ENCODE data around the gene ANO7. TPM values are rescaled to one million over a fixed set of nuclear protein-coding genes. Genes with fewer than 3 reads are reported as not detected.
A peak's percentile ranks its signal among the peaks of the same experiment; 100 is the strongest.

ANO7 gene, protein sequence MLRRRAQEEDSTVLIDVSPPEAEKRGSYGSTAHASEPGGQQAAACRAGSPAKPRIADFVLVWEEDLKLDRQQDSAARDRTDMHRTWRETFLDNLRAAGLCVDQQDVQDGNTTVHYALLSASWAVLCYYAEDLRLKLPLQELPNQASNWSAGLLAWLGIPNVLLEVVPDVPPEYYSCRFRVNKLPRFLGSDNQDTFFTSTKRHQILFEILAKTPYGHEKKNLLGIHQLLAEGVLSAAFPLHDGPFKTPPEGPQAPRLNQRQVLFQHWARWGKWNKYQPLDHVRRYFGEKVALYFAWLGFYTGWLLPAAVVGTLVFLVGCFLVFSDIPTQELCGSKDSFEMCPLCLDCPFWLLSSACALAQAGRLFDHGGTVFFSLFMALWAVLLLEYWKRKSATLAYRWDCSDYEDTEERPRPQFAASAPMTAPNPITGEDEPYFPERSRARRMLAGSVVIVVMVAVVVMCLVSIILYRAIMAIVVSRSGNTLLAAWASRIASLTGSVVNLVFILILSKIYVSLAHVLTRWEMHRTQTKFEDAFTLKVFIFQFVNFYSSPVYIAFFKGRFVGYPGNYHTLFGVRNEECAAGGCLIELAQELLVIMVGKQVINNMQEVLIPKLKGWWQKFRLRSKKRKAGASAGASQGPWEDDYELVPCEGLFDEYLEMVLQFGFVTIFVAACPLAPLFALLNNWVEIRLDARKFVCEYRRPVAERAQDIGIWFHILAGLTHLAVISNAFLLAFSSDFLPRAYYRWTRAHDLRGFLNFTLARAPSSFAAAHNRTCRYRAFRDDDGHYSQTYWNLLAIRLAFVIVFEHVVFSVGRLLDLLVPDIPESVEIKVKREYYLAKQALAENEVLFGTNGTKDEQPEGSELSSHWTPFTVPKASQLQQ
- total RNA-seq = 1 to 10 TPM in 7 of 9 donors, under 1 TPM in 2; 0.67 to 3.0 (median 1.8) TPM
- under 1 TPM; 0.69 to 0.91 TPM for polyA plus RNA-seq
- long read RNA-seq, donor 1, partial matches to known transcripts = 0 of 1 reads
- long read RNA-seq, donor 1, other reads (novel, unspliced or antisense) = 1 of 1 reads
- long read RNA-seq, donor 2, partial matches to known transcripts = 1 of 5 reads
- long read RNA-seq, donor 2, other reads (novel, unspliced or antisense) = 4 of 5 reads
- long read RNA-seq, donor 3, partial matches to known transcripts = 1 of 1 reads
- long read RNA-seq, donor 3, other reads (novel, unspliced or antisense) = 0 of 1 reads

DNA sequence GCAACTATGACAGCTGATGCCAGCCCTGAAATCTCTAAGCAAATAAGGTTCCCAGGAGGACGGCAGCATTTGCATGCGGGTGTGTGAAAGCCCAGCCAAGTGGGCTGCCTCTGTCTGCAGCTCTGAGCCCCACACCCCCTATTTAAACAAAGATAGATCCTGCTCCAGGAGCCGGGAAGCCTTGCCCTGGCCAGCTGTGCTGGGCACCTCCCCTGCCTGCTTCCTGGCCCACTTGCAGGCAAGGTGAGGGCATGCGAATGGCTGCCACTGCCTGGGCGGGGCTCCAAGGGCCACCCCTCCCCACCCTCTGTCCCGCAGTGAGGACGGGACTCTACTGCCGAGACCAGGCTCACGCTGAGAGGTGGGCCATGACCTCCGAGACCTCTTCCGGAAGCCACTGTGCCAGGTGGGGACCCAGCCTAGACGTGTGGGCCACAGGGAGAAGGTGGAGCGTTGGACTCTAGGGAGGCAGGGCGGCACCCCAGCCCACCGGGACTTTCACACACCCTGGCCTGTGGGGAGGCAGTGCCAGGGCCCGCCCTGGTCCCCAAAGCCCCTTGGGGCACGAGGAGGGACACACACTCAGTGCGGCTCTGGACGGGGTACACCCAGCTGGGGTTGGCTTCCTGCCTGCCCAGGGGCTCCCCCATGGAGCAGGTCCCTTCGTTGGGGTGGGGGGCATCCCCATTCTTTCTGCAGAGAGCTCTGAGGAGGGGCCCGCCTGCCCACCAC, at the start of gene ANO7:
Gene ANO7, plus strand, starts transcription at position 317 of the 732 bp plus-strand sequence. CDS start 1,387 bp downstream, outside the sequence.
- intact Hi-C loops (cut with DNase I) = no loop called here
- peak in 1 of 4 donors; percentile 18 for ATAC-seq

DNA sequence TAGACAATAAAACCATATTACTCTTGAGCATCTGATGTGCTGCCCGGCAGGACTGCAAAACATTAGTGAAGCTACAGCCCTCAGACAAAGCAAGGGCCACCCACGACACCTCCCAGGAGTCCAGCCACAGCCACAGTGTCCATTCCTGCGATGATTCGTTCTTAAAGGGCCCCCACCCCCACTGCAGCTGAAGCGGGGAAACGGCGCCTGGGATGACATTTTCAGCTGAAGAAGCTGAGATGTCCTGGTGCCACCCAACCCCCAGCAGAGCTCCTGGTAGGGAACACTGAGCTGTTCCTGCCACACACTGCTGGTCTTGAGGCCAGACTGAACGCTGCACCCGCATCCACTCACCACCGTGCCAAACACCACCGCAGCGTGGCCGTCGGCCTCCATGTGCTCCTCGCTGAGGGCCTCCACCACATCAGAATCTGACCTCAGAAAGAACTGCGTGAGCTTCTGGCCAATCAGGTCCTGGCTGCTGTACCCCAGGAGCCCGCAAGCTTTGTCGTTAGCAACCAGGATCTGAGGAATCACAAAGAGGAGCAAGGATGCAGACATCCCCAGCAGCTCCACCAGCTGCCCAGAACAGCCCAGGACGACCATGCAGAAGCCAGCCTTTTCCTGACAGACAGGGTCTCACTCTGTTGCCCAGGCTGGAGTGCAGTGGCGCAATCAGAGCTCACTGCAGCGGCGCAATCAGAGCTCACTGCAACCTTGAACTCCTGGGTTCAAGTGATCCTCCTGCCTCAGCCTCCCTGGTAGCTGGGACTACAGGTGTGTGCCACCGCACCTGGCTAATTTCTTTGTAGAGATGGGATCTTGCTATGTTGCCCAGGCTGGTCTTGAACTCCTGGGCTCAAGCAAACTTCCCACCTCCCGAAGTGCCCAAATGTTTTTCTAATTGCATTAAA, 48.7 kb upstream of the ANO7 start:
- WGBS, 4 donors = 94 to 96% (median 95%) methylated on average over 23 to 24 of the region's 24 CpGs
- H3K4me1 ChIP-seq = no peaks in the 10 kb centered on the region
- no peak overlapping the region for H3K27ac ChIP-seq
- no peaks in the 10 kb centered on the region for H3K9me3 ChIP-seq
- TF ChIP-seq POLR2A (IDR thresholded peaks at IDR 0.05) = no peak
- TF ChIP-seq, protein P1, sequence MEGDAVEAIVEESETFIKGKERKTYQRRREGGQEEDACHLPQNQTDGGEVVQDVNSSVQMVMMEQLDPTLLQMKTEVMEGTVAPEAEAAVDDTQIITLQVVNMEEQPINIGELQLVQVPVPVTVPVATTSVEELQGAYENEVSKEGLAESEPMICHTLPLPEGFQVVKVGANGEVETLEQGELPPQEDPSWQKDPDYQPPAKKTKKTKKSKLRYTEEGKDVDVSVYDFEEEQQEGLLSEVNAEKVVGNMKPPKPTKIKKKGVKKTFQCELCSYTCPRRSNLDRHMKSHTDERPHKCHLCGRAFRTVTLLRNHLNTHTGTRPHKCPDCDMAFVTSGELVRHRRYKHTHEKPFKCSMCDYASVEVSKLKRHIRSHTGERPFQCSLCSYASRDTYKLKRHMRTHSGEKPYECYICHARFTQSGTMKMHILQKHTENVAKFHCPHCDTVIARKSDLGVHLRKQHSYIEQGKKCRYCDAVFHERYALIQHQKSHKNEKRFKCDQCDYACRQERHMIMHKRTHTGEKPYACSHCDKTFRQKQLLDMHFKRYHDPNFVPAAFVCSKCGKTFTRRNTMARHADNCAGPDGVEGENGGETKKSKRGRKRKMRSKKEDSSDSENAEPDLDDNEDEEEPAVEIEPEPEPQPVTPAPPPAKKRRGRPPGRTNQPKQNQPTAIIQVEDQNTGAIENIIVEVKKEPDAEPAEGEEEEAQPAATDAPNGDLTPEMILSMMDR (IDR thresholded peaks at IDR 0.05) = no peak
- intact Hi-C loops (cut with DNase I) = no loop called here
- no peaks in the 10 kb centered on the region for H3K27me3 ChIP-seq
- H3K4me3 ChIP-seq = no peak overlapping the region
- ATAC-seq = no peak
- peaks cover 0 to 12% (median 0%) of the 10 kb centered on the region in 9 donors for H3K36me3 ChIP-seq
- DNase-seq = no peak

More for the DNA sequence above, at the start of gene ANO7:
- H3K27ac ChIP-seq = no peak within 1 kb of the TSS
- no peak for TF ChIP-seq POLR2A (IDR thresholded peaks at IDR 0.05)
- TF ChIP-seq, protein P1 (IDR thresholded peaks at IDR 0.05) = no peak
- no peaks in the 10 kb centered on the region for H3K4me1 ChIP-seq
- H3K27me3 ChIP-seq = no peaks in the 10 kb centered on the region
- H3K4me3 ChIP-seq = no peak within 1 kb of the TSS
- DNase-seq = no peak
- H3K9me3 ChIP-seq = no peaks in the 10 kb centered on the region
- H3K36me3 ChIP-seq = peaks cover 0 to 4% (median 1%) of the 10 kb centered on the region in 9 donors
- WGBS, 4 donors = 65 to 82% (median 72%) methylated on average over 11 to 21 of the region's 21 CpGs; no CpG with 5 or more reads in 1 of the 4 donors

DNA sequence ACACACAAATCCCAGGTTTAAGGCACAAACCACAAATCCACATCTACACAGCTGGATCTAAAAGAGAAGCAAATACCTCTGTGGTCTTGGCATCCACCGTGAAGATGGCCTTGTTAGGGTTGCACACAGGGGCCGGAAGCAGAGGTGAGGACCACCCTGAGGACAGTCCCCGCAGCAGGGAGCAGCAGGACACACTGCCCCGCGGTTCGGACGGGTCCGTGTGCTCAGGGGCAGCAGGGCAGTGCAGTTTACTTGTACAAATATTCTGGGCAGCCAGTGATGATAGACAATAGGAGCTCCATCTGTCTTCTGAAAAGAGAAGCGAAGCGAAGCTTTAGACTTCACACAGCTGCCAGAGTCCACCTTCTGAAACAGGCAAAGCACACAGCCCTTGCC, 48.0 kb upstream of the ANO7 start:
- TF ChIP-seq POLR2A (IDR thresholded peaks at IDR 0.05) = no peak
- H3K4me3 ChIP-seq = no peak overlapping the region
- peaks cover 0 to 12% (median 0%) of the 10 kb centered on the region in 9 donors for H3K36me3 ChIP-seq
- intact Hi-C loops (cut with DNase I) = no loop called here
- 94 to 98% (median 96%) methylated on average over 10 of the region's 10 CpGs for WGBS, 4 donors
- DNase-seq (no peak), ATAC-seq (no peak)
- H3K27me3 ChIP-seq = no peaks in the 10 kb centered on the region
- no peak overlapping the region for H3K27ac ChIP-seq
- no peaks in the 10 kb centered on the region for H3K4me1 ChIP-seq
- H3K9me3 ChIP-seq = no peaks in the 10 kb centered on the region
